ENCODE measurements around the gene TMEM132D.

Gene TMEM132D

DNA sequence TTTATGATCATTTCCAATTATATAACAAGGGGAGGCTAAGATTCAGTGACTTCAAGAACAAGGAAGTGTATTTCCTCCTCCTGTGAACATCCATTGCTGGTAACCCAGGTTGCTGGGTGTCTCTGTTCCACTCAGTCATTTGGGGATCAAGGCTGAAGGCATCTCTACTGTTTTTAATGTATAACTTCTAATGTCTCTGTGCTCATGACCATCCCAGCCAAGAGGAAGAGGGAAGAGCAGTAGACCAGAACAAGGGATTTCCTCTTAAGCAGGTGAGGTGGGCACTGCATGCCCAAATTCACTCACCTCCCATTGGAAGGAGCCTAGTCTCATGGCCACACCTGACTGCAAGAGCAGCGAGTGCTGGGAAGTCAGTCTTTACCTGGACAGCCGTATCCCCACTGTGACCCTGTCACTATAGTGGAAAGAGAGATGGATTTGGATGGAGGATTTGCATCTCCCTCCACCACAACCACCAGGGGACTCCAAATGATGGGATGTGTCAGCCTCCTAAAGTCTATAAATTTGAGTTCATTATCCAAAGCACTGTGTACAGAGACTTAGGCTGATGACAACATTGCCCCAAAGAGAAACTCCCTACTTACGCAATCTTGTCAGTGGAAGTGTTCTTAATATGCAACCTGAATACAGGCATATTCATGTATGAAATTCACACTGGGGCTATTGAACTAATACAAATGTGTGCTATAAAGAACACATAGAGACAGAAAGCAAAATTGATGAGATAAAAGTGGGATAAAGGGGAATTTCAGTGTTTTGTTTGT is 368.7 kb downstream of the TMEM132D start:
- DNase-seq (ENCODE audit: low spot score): no peak

DNA sequence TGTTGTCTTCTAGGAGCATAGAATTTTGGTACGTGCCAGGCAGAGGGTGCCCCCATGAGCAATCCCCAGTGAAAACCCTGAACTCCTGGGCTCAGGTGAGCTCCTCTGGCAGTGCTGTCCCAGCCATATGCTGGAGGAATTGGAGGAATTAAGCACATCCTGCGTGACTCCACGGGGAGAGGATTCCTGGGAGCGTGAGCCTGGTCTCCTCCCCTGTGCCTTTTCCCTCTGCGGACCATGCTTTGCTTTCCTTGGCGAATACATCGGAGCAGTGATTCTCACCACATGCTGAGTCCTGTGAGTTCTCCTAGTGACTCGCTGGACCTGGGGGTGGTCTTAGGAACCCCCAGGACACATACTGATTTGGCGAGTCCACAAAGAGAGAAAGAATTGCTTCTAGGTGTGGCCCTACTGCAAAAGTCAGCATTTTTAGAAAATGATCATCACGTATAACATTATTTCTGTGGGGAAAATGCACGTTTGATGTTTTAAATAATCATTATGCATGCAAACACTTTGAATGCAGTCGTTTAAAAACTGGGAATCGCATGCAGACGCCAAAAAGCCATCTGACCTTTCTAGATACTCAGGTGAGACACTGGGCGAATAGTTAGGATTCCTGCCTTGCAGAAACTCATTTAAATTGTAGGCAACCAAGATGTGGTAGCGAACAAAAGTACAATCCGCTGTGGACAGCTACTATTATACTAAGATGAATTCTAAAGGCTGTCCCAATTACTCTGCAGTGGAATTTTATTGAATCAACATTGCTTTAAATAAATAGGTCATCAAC is 370.9 kb downstream of the TMEM132D start:
- no peak for DNase-seq (ENCODE audit: low spot score)

DNA sequence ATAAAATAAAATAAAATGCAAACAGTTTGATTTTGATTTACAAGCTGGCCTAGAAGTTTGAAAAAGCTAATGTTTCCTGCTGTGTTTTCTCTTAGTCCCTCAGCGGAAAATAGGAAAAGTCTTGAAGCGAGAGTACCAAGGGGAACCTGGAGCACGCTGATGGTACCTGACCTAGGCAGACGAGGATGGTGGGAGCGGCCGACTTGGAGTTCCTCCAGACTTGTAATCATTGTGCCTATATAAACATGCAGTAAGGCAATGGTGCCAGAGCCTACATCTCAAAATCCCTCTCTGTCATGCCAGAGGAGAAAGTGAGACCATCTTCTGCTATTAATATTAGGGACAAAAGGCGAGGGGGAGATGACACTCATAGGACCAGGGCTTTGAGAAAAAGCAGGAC is 371.7 kb downstream of the TMEM132D start:
- DNase-seq (ENCODE audit: low spot score): no peak

DNA sequence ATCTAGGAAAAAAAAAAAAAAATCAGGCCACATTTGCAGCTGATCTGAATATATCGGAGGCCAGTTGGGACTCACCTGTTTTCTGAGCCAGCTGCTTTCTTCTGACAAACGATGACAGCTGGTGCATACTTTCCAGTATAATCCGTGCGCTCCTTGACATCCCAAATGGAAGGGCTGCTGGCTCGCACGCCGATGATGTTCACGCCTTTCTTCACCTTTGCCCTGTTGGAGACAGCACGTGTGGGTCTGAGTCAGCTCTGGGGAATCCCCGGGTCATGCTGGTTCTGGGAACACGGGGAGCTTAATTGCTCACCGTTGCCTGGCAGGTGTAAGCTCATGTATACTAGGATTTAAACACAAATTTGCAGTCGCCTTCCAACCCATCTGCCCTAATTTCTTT is 372.8 kb downstream of the TMEM132D start:
- DNase-seq (ENCODE audit: low spot score): peak; percentile 3

DNA sequence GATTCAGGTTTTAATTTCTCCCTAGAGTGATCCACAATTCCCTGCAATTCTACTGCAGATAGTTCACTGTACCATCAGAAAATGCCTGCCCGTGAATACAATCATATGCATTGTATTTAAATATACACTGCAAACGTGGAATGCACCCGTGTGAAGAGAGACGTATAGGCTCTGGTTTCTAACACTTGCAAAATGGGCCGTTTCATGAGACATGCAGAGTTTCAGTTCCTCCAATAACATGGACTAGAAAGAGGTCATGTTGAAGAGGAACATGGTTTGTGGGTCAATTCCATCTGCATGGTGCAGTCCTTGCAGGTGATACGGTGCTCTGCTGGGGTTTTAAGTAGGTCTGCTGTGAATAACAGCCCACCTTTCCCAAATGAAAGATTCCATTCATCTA is 373.3 kb downstream of the TMEM132D start:
- DNase-seq (ENCODE audit: low spot score): no peak

DNA sequence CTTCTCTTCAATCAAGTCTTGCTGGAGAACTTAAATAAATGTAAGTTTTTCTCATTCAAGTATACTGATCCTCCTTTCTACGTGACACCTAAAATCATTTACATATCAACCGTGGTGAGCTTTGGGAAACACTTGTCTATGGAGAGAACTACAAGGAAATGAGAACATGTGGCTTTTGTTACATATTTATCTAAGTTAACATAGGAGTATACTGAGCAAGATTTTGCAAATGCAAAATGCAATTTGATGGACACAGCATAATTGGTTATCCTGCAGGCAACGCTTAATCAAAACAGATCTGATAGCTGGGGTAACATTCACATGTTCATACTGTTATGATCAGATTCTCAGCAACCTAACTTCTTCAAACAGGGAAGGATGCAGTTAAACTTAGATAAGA is 376.3 kb downstream of the TMEM132D start:
- DNase-seq (ENCODE audit: low spot score): no peak

DNA sequence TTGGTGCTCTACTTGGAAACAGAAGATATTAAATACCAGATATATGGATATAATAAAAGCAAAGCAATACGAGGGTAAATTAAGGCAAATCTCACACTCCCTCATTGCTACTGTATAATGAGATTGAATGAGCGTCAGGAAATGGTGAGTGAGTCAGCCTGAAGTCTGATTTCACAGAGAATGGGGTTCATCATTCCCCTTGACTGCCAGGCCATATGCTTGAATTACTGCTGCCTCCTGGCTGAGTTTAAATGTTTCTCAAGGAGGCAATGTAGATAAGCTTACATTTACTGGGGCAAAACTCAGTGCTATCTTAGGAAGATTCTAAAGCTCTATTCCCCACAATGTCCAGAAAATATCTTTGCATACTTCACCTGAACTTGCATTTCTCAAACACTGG is 380.2 kb downstream of the TMEM132D start:
- no peak for DNase-seq (ENCODE audit: low spot score)

DNA sequence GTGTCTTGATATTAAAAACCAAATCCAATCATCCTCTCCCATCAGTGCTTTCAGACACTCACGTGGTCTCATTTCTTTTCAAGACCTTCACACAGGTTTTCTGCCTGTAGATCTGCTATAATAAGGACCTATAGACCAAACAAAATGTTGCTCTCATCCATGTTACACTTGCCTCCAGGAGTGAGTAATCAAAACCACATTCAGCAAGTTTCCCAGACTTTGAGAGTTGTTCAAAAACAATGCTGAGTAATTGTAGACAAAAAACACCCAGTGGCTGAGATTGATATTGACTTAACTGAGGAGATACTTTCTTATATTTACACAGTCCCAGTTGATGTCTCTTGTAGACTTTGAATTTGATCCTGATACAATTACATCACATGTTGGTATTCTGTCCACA is 383.1 kb downstream of the TMEM132D start:
- DNase-seq (ENCODE audit: low spot score): peak; percentile 19

DNA sequence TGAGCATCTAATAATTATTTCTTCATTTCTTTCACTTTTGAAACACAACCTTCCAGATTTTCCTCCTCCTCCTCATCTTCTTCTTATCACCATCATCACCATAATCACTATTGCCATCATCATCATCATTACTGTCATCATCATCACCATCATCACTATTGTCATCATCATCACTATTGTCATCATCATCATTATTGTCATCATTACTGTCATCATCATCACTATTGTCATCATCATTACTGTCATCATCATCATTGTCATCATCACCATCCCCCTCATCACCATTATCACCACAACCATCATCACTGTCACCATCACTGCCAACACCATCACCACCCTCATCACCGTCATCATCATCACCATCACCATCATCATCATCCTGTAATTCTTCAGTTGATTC is 400.0 kb downstream of the TMEM132D start:
- DNase-seq (ENCODE audit: low spot score): no peak

DNA sequence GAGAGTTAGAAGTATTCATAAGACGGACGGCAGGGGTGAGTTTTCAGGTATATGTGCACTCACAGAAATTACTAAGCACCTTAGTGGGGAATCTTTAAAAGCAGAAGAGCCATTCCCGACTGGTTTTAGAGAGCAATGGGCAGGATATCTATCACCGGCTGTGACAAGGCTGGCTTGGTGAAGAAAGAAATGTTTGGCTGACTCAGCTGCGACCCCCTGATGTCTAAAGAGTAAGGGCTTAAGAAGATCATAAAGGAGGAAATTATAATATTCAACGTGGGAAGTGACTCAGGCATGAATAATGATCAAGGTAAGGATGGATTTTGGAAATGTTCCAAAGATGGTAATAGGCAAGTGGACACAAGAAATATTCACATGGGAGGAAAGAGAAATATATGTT is 407.6 kb downstream of the TMEM132D start:
- DNase-seq (ENCODE audit: low spot score): no peak

DNA sequence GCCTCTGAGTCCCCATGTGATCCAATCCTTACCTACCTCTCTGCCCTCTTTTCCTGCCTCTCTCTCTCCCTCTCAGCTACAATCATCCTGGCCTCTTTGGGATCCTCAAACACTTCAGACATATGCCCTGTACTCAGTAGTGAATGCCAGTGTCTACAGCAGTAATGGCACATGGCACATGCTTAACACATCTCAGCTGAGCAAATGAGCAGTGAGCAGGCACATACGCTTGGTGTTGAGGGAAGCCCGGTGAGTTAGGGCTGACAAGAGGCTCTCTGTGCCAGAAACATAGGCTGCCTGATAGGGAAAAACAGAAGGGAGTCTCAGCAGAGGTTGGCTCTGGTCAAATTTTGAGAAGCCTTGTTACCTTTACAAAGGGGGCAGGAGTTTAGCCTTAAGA is 409.1 kb downstream of the TMEM132D start:
- no peak for DNase-seq (ENCODE audit: low spot score)

DNA sequence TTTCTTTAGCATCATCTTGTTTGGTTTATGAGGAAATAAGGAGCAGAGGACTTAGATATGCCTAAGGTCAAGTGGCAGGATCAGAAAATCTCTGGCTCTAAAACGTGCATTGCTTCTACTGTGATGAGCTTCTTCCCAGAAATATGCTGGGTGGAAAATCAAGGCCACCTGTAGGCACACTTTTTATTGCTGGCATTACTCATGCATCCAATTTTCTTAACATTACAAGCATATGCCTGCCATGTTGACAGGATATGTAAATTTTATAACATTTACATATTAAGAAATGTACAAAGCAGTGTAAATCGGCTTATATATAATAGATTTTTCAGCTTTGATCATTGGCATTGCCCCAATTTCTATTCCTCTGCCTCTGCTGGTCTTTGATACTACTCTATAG is 409.6 kb downstream of the TMEM132D start:
- DNase-seq (ENCODE audit: low spot score): no peak

DNA sequence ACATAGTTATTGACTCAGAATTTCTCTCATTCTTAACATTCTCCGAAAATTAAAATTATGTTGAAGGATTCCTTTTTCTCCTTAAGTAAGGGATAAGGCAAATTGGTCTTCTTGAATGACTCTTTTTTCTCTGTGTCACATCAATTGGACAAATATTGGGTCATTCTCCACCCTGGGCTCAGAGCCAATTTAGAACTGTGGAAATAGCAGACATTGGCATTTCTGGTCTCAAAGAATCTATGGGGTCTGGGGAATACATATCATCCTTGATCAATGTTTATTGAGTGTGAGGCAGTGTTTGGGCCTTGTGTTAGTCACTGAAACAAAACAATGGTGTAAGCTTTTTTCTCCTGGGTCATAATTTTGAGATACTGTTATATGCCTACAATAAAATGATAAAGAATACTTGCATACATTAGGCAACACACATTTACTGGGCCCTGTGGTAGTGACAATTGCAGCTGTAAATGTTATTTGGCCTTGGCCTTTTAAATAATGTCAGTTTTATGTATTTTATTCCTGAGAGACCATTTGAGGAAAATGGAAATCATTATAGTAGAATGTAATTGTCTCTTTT is 414.6 kb downstream of the TMEM132D start:
- no peak for DNase-seq (ENCODE audit: low spot score)

DNA sequence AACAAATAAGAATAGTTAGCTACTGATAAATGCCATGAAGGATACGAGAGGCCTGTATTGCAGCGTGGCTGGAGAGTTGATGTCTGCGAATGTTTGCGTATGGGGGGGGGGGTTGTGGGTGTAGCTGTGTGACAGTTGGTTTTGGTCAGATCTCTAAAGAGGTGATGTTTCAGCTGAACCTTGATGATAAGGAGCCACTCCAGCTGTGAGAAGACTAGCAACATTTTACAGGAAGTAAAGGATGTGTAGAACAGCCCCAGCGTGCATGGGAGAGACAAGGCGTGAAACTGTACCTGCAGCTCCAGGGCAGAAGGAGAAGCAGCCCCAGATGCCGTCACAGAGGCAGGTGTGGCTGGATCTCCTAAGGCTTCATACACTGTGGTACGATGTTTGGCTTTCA is 416.9 kb downstream of the TMEM132D start:
- DNase-seq (ENCODE audit: low spot score): no peak

DNA sequence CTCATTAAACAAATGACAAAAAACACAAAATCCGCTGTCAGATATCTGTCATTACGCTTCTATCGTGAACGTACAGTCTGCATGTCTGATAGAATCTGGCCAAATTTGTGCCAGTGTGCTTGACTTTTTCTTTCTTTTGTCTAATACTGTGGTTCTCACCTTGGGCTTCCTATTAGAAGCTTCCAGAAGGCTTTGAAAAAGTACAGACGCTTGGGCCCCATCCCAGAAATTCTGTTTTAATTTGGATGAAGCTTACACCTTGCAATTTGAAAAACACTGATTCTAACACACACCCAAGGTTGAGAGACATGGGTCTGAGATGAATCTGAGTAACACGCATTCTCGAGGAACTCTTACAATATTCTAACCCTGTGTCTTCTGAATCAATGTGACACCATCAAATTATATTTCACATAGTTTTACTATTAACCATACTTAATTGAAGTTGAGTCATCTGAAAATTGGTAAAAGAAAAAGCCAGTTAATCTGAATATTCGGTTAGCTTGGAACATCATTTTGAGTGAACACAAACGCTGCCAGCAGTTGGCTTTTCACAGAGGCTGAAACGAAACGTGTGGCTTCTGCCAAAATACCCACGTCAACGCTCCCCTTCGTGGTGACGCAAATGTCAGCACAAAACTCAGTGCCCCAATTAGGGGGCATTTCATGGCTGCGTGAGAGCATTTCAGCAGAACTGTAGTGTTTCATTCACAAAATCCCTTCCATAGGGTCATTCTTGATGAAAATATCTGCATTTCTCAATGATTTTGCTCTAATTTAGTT is 420.5 kb downstream of the TMEM132D start:
- no peak for DNase-seq (ENCODE audit: low spot score)

DNA sequence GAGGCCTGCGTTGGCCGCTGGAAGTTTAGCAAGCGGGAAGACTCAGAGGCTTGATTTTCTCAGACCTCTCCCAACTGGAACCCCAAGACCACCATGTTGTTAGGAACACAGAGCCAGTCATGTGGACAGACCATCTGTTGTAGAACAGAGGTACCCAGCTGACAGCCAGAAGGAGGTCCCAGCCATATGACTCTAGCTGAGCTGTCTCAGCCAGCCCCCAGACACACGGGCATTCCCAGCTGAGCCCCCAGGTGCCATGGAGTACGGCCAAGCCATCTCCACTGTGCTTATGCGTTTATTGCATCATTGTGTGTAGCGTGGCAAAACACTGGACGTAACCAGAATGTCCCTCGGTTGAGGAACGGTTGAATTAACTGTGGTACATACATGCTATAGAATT is 421.9 kb downstream of the TMEM132D start:
- DNase-seq (ENCODE audit: low spot score): no peak

DNA sequence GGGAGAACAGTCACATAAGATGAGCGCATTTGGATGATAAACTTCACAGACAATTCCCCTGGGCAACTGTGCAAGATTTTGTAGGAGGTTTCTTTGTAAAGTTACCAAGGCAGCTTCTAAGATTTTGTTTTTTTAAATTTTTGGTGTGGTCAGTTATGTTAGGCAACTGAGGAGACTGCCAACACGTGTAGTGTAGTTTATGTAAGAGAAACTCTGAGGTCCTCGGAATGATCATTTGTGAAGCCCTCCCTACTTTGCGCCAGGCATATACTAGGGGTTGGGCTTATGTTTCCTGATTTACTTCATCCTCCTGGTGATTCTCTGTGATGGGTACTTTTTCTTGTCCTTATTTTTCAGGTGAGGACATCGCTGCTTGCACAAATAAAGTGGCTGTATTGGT is 433.6 kb downstream of the TMEM132D start:
- DNase-seq (ENCODE audit: low spot score): no peak

DNA sequence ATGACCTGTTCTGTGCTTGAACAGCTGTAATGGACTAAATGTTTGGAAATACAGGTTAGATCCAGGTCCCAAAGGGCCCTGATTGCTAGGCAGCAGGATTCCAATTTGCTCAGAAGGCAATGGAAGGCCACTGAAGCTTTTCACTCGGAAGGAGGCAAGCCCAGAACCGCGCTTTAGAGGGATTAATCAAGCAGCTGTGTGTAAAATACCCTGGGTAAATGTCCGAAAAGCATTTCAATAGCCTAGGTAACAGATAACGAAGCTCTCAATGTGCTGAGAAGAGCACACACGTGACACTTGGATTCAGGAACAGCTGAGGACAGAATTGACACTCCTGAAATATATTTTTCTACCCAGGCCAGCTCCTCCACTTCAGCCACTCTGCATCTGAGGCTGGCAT is 436.1 kb downstream of the TMEM132D start:
- DNase-seq (ENCODE audit: low spot score): no peak

DNA sequence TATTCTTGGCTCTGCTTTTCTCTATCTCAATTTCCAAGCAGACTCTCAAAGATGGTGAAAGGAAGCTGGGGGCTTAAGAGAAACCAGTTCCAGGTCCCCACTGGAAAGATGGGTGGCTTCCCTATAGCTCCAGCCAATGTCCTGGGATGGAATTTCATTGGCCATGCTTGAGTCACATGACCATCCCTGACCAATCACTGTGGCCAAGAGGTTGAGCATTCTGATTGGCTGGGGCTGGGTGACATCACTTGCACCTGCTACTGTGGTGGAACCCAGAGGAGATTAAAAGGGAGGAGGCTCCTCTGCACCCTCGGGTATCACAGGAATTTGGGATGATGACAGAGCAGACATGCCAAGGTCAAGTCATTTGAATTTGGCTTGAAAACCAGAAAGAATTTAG is 436.5 kb downstream of the TMEM132D start:
- DNase-seq (ENCODE audit: low spot score): no peak

DNA sequence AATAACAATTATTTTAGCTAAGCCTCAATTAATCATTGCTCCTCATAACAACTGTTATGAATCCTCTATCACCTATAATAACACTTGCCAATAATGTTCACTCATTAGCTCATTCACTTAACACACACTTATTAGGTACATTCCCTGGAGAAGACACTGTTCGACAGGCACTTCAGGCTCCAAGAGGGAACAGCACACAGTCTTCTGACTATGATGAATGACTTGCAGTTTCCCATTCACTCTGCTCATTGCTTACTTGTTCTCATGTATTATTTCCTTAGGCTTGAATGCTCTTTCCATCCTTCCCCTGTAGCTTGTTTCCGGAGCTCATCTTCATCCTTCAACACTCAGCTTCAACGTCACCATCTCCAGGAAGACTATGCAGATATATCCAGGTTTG is 437.3 kb downstream of the TMEM132D start:
- DNase-seq (ENCODE audit: low spot score): no peak

DNA sequence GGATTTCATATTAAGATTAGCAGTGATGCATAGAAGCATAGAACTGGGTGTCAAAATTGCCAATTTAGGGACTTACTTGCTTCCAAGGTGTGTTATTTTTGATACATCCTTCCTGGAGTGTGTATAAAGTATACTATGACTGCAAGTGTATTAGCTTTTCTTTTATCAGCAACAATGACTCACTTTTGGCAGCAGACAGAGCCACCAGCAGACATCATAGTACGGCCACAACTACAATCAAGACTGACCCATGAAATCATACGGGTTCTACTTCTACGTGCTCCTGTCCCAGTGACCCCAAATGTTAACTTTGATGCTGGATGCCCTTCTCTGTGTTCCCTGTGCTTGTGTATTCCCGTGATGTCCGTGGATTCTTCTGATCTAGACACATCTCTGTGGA is 443.9 kb downstream of the TMEM132D start:
- peak; percentile 2 for DNase-seq (ENCODE audit: low spot score)

DNA sequence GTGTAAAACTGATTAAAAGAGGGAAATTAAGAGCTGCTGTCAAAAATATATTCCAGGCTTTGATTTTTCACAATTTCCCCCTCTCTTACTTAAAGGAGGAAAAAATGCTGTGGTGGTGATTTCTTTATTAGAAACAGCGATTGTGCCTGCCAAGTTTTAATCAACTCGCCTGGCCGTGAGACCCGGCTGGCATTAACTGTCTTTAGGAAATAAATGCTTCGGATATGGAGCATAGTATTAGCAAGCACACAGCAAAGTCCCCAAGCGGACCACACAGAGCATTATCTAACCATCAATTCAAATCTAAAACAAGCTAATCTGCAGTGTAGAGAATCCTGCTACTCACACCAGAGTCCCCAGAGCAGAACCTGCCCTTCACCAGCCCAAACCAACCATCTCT is 457.1 kb downstream of the TMEM132D start:
- no peak for DNase-seq (ENCODE audit: low spot score)

DNA sequence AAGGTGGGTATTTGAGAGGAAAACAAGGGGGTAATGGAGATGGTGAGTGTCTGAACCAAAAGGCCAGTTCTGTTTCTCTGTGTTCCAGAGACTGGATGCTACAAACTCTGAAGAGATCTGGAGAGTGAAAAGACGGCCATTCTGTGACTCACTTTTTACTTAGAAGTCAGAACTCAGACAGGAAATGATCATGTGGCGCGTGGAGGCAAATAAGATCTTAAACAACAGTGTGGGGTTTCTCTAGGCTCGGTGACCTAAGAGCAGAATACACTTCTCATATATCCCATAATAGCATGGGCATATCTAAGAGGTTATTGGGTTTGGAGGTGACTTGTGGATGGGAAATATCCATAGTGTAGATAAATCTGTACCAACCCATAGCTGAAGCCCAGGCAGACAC is 463.5 kb downstream of the TMEM132D start:
- no peak for DNase-seq (ENCODE audit: low spot score)
